Mesothelial cell of epicardium (in vitro differentiated cells): ENCODE results near the gene CHIT1. TPM values are rescaled to one million over a fixed set of nuclear protein-coding genes. Genes with fewer than 3 reads are reported as not detected.
A peak's percentile ranks its signal among the peaks of the same experiment; 100 is the strongest.

Experiments
- DNase-seq, 2 experiments: peaks; one replicate each; pipeline ENCODE4 v3.0.0; 2021; ENCODE audit warnings: low spot score in 2 of 2; ENCODE audit not compliant: unreplicated experiment in 2 of 2
- H3K27ac Mint-ChIP-seq: 2 replicates; pipeline ENCODE4 v1.8.0; 2021; ENCODE audit warnings: mixed read lengths
- H3K27me3 Mint-ChIP-seq: 2 replicates; pipeline ENCODE4 v1.8.0; 2021; ENCODE audit warnings: low read depth, mixed read lengths
- H3K36me3 Mint-ChIP-seq: 2 replicates; pipeline ENCODE4 v1.8.0; 2021; ENCODE audit warnings: mixed read lengths
- H3K4me1 Mint-ChIP-seq: 2 replicates; pipeline ENCODE4 v1.8.0; 2021; ENCODE audit warnings: mixed read lengths
- H3K4me3 Mint-ChIP-seq: 2 replicates; pipeline ENCODE4 v1.8.0; 2021; ENCODE audit warnings: mild to moderate bottlenecking, moderate library complexity, mixed read lengths
- H3K9me3 Mint-ChIP-seq: 2 replicates; pipeline ENCODE4 v1.8.0; 2021; ENCODE audit warnings: mixed read lengths
- total RNA-seq: library from RNA; stranded (reverse); gene quantifications from 3 replicates; pipeline ENCODE4 v1.2.1, GENCODE V29; 2021
- TF ChIP-seq, protein P1 (sequence below): fragments of 200-600 bp; sonication (generic); IDR thresholded peaks from one replicate; pipeline ENCODE4 v1.5.0; 2021; ENCODE audit warnings: antibody characterized with exemption; ENCODE audit not compliant: unreplicated experiment

The CHIT1 gene
- total RNA-seq, 1 donor from 2014 or later, result 0.13 TPM

DNA sequence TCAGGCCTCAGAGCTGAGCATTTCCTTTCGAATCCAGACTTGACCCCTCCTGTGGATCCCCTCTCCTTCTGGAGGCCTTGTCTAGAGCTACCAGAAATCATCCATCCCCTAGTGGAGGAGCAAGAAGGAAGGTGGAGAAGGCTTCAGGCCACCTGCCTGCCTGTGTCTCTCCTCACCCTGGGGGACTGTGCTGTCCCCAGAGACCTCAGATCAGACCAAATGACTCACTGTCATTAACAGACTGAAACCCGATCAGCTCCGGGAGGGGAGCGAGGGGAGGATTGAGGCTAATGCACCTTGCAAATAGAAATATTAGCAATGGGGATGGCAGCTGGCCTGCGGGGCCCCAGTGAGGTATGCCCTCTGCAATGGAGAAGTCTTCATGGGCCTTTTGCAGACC lies 55.9 kb downstream of the CHIT1 start:
- no peaks in the 10 kb centered on the region for H3K36me3 Mint-ChIP-seq
- no peaks in the 10 kb centered on the region for H3K9me3 Mint-ChIP-seq
- H3K4me1 Mint-ChIP-seq, result peaks cover 9% of the 10 kb centered on the region
- no peak overlapping the region for H3K27ac Mint-ChIP-seq
- H3K4me3 Mint-ChIP-seq, result no peak overlapping the region
- TF ChIP-seq, protein P1, sequence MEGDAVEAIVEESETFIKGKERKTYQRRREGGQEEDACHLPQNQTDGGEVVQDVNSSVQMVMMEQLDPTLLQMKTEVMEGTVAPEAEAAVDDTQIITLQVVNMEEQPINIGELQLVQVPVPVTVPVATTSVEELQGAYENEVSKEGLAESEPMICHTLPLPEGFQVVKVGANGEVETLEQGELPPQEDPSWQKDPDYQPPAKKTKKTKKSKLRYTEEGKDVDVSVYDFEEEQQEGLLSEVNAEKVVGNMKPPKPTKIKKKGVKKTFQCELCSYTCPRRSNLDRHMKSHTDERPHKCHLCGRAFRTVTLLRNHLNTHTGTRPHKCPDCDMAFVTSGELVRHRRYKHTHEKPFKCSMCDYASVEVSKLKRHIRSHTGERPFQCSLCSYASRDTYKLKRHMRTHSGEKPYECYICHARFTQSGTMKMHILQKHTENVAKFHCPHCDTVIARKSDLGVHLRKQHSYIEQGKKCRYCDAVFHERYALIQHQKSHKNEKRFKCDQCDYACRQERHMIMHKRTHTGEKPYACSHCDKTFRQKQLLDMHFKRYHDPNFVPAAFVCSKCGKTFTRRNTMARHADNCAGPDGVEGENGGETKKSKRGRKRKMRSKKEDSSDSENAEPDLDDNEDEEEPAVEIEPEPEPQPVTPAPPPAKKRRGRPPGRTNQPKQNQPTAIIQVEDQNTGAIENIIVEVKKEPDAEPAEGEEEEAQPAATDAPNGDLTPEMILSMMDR, result no peak
- peaks cover 1% of the 10 kb centered on the region for H3K27me3 Mint-ChIP-seq
- no peak for DNase-seq

DNA sequence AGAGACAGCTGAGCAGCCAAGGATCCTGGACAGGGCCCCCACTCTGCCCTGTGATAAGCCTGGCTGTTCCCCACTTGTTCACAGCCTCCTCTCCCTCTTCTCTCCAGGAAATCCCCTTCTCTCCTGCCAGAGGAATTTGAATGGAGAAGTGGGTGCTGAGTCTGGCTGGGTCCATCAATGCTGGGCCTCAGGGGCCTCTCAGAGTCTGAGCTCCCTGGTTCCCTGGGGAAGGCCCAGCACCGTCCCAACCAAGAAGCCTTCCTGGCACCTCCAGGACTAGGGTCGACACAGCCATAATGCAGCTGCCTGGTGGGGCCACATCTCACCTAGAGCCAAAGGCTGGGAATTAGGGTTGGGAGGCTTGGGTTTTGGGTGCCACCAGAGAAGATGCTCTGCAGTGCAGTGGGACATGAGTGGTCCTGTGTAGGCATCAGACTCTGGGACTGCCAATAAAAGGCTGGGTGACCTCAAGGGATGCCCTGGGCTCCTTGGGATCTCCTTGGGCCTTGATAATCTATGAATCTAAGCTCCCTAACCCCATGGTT lies 56.4 kb downstream of the CHIT1 start:
- H3K36me3 Mint-ChIP-seq, result no peaks in the 10 kb centered on the region
- no peaks in the 10 kb centered on the region for H3K9me3 Mint-ChIP-seq
- no peak overlapping the region for H3K4me3 Mint-ChIP-seq
- no peak for DNase-seq
- no peak overlapping the region for H3K27ac Mint-ChIP-seq
- H3K27me3 Mint-ChIP-seq, result peaks cover 1% of the 10 kb centered on the region
- TF ChIP-seq, protein P1, result no peak
- peaks cover 4% of the 10 kb centered on the region for H3K4me1 Mint-ChIP-seq

DNA sequence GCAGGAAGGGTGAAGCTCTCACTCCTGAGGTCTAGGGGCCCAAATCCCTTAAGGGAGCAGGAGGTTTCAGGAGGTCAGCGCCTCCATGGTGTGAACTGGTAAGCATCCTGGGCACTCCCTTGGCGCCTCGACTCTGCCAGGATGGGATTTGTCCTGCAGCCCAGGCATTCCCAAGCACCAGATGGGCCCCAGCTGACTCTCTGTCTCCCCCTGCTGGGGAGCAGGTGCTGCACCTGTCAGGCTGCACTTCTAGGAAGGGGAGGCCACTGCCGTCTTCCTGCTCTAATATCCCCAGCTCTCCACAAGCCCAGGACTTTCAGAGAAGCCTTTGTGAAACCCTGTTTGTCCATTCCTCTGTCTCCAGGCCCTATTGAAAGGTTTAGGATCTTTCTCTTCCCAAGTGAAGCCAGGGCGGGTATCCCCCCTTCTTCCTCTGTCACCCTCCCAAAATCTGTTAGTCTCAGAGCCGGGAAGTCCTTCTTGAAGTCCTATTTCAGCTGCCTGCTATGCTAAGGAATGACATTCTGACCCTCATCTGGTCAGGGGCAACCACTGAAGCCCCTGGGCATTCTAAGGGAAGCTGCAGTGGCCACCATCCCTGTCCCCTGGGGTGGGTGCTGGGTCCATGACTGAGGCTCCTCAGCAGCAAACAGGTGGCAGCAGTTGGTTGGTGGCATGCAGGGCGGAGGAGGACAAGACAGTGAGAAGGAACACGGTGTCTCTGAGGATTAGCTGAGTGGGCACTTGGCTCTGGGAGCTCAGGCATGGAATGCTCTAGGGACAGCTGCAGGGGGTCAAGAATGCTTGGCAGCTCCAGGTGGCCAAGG lies 57.1 kb downstream of the CHIT1 start:
- no peak overlapping the region for H3K27ac Mint-ChIP-seq
- H3K4me1 Mint-ChIP-seq, result no peaks in the 10 kb centered on the region
- peaks cover 1% of the 10 kb centered on the region for H3K27me3 Mint-ChIP-seq
- no peak overlapping the region for H3K4me3 Mint-ChIP-seq
- no peaks in the 10 kb centered on the region for H3K36me3 Mint-ChIP-seq
- H3K9me3 Mint-ChIP-seq, result no peaks in the 10 kb centered on the region
- peak; percentile 51 to 70 for DNase-seq
- TF ChIP-seq, protein P1, result peak; percentile 83

DNA sequence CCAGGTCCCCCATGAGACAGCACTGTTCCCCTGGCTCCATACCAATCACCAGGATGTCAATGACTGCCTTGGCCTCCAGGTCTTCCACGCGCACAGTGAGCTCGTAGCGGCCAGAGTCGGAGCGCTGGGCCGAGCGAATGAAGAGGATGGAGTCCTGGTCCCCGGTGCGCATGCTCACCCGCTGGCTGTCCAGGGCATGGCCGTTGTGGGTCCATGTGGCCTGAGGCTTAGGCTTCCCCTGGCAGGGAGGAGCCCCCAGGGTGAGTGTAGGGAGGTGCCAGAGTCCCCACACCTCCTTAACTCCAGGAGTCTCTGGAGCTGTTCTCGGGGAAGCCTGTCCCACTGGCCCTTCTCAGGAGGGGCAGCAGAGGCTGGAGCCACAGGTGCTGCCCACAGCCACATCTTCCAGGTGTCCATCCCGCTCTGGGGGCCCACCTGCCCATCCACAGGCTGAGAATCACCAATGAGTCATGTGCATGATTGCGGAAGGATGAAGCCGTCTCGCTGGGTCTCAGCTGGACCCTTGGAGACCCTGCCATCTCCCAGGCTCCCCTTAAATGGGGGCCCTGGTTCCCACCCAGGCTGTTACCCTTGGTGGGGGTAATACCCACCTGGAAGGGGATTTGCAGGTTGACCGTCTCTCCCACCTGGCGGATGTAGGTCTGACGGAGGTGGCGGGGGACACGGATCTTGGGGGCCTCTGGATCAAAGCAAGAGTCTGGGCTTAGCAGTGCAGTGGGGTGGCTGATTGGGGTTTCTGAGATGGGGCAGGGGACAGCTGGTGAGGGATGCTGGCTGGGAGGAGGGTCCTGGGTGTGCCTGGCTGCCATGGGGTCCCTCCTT lies 57.9 kb downstream of the CHIT1 start:
- H3K27me3 Mint-ChIP-seq, result peaks cover 1% of the 10 kb centered on the region

DNA sequence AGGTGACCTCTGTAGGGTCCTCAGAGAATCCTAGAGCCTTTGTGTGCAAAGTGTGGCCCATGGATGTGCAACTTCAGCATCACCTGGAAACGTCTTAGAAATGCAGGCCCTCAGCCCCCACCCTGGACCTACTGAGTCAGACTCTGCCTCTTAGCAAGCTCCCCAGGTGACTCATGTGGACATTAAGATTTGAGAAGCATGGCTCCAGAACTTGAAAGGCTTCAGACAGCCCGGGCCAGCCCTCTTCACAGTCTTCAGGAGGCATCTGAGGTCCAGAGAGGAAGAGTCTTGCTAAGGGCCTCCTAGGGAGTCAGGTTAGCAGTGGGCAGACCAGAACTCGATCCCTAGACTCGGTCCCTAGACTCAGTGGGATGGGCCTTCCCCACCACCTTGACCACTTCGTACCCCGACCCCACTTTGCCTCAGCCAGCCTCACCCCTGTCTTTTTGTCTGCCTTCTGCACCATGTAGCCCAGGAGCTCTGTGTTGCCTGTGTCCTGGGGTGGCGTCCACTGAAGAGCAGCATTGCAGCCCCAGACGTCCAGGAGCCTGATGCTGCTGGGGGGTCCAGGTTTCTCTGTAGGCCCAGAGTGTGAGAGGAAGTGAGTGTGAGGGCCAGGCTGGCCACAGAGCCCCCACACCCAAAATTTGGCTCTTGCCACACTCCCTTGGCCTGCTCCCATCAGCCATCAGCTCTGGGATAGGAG lies 58.7 kb downstream of the CHIT1 start:
- no peak overlapping the region for H3K27ac Mint-ChIP-seq
- H3K9me3 Mint-ChIP-seq, result no peaks in the 10 kb centered on the region
- H3K27me3 Mint-ChIP-seq, result peaks cover 1% of the 10 kb centered on the region
- H3K4me1 Mint-ChIP-seq, result peaks cover 3% of the 10 kb centered on the region
- H3K36me3 Mint-ChIP-seq, result no peaks in the 10 kb centered on the region
- TF ChIP-seq, protein P1, result no peak
- no peak for DNase-seq
- H3K4me3 Mint-ChIP-seq, result no peak overlapping the region

More for the DNA sequence above, 57.9 kb downstream of the CHIT1 start:
- peaks cover 2% of the 10 kb centered on the region for H3K4me1 Mint-ChIP-seq
- TF ChIP-seq, protein P1, result no peak
- no peak overlapping the region for H3K4me3 Mint-ChIP-seq
- no peaks in the 10 kb centered on the region for H3K36me3 Mint-ChIP-seq
- DNase-seq, result no peak
- H3K9me3 Mint-ChIP-seq, result no peaks in the 10 kb centered on the region
- H3K27ac Mint-ChIP-seq, result no peak overlapping the region
